GM19035 (cell line): ENCODE data around the gene SLC25A47.

ENCODE experiments used
- ATAC-seq: cut with Tn5 transposase; IDR thresholded peaks from one replicate; pipeline ENCODE4 v1.9.1; 2021; ENCODE audit not compliant: unreplicated experiment

The SLC25A47 gene

DNA sequence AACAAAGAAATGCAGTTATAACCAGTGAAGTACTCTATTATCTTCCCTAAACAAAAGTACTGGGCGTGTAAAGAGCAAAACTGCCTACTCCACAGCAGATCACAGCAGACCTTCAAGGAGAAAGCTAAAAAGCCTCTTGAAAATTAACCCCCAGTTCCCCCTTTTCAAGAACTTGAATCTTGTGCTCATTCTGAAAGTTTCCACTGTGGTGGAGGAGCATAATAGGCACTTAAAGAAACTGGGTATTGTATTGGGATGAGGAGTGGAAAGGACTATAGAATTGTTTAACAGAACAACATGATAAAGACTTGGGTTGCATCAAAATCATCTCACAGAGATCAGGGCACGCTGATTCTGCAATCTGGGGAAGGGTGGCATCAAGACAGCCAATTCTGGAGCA is 51.1 kb downstream of the SLC25A47 start:
- no peak for ATAC-seq

DNA sequence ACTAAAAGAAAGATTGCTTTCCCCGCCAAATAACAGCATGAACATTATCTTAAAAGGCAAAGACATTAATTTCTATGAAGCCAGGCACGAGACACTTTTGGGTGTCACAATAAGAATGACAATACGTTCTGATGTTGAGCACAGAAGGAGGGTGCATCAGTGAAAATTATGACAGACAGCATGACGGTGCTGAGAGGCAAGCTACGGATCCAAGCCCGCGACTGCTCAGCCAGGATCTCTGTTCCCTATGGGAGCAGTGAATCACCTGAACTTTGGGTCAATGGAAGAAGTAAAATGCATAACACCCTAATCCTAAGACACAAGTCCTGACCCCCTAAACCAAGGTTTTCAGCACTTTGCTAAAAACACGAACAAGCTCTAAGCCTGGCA is 51.7 kb downstream of the SLC25A47 start:
- ATAC-seq: no peak

DNA sequence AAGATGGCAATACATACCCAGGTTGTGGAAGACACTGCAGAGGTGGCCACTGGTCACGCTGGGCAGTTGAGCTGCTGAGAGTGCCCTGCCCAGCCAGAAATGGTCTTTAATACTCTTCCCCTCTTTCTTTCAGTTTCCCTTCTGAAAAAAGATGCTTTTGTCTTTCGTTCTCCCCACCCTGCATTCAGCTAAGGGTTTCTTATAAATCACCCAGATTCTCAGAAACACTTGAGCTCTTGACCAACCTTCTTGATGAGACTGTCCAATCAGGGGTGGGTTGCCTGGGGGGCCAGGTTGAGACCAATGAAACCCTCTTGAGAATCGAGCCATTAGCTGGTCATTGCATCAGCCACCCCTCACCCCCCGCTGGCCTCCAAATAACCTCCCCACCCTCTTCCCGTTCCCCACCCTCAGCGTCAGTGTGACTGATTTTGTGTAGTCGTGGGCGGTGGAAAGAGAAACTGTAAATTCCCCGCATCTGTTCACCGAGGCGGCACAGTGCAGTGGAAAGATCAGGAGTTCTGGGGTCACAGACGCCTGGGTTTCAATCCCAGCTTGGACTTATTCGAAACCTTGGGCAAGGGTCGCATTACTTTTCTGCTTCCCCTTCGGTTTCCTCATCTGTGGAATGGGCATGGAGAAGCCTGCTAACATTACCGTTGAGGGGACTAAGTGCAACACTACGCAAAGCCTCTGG is 52.3 kb downstream of the SLC25A47 start:
- ATAC-seq: peak; percentile 40

- ATAC-seq: peak; percentile 80
These were observed 53.0 kb downstream of the SLC25A47 start, which contains the start of gene WDR25 for GRCh38 chr14:100375963-100376735. Gene WDR25 (plus strand): TSS chr14:100376485.

- no peak for ATAC-seq
These were observed 53.6 kb downstream of the SLC25A47 start for GRCh38 chr14:100376751-100377171.
